ENCODE data around the gene RASA2.
"Not testable (repeated sequence)": the region's sequence is repeated elsewhere in the genome, so short reads cannot be mapped to it uniquely, and the experiment has no call there.

Gene RASA2

DNA sequence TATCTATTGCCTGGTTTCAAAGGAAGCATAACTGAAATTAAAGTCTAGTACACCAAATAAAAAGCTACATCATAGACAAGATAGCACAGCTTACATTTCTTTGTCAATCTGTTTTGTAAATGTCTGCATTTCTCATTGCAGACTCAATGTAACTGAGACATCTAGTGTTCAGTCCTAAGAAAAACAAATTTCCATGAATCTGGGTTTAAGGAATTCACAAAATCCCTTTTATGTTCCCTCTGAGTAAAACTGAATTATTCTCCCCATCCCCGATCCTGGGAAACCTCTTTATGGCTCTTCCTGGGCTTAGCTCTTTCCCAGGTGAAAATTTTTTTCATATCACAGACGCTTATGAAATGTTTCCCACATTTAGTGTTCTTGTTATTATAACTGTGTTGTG lies 21.6 kb upstream of the RASA2 start:
- H3K4me3 Mint-ChIP-seq, result no peak overlapping the region
- H3K27me3 Mint-ChIP-seq, result no peaks in the 10 kb centered on the region
- peaks cover 5% of the 10 kb centered on the region for H3K4me1 Mint-ChIP-seq
- H3K9me3 Mint-ChIP-seq, result peaks cover 5% of the 10 kb centered on the region
- DNase-seq (ENCODE audit: low spot score in 2 of 2) (no peak), ATAC-seq (replicated peaks; ENCODE audit: extremely low read depth, poor library complexity, severe bottlenecking) (no peak)
- no peak overlapping the region for H3K27ac Mint-ChIP-seq (ENCODE audit: low read depth)
- H3K36me3 Mint-ChIP-seq (ENCODE audit: insufficient read depth), result no peaks in the 10 kb centered on the region

DNA sequence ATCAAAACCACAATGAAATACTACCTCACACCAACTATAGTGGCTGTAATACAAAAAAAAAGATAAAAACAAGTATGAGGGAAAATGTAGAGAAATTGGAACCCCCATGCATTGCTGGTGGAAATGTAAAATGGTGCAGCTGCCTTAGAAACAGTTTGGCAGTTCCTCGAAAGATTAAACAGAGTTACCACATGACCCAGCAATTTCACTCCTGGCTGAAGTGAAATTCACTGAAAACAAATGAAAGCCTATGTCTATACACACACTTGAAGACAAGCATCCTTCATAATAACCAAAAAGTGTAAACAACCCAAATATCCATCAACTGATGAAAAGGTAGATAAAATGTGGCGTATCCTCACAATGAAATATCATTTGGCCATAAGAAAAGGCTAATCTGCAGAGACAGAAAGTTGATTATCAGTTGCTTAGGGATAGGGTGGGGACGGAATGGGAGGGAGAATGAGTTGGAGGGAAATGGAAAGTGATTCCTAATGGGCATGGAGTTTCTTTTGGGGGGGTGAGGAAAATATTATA lies 20.1 kb upstream of the RASA2 start:
- DNase-seq (ENCODE audit: low spot score in 2 of 2) (no peak), ATAC-seq (replicated peaks; ENCODE audit: extremely low read depth, poor library complexity, severe bottlenecking) (no peak)
- no peaks in the 10 kb centered on the region for H3K36me3 Mint-ChIP-seq (ENCODE audit: insufficient read depth)
- no peak overlapping the region for H3K27ac Mint-ChIP-seq (ENCODE audit: low read depth)
- no peak overlapping the region for H3K4me3 Mint-ChIP-seq
- H3K9me3 Mint-ChIP-seq, result peaks cover 5% of the 10 kb centered on the region
- no peaks in the 10 kb centered on the region for H3K4me1 Mint-ChIP-seq
- H3K27me3 Mint-ChIP-seq, result no peaks in the 10 kb centered on the region

- no peak for ATAC-seq (replicated peaks; ENCODE audit: extremely low read depth, poor library complexity, severe bottlenecking)
- no peak for DNase-seq (ENCODE audit: low spot score in 2 of 2)
- Mint-ChIP-seq H3K4me3 (no peak overlapping the region), H3K36me3 (ENCODE audit: insufficient read depth) (no peaks in the 10 kb centered on the region), H3K9me3 (no peaks in the 10 kb centered on the region), H3K27me3 (no peaks in the 10 kb centered on the region), H3K27ac (ENCODE audit: low read depth) (no peak overlapping the region), H3K4me1 (peaks cover under 1% of the 10 kb centered on the region)
Measured at GRCh38 chr3:141469720-141470119, 17.1 kb upstream of the RASA2 start.

- Mint-ChIP-seq H3K36me3 (ENCODE audit: insufficient read depth) (no peaks in the 10 kb centered on the region), H3K4me3 (no peak overlapping the region), H3K27ac (ENCODE audit: low read depth) (no peak overlapping the region), H3K27me3 (no peaks in the 10 kb centered on the region), H3K4me1 (peaks cover 14% of the 10 kb centered on the region), H3K9me3 (no peaks in the 10 kb centered on the region)
- DNase-seq (ENCODE audit: low spot score in 2 of 2) (no peak), ATAC-seq (replicated peaks; ENCODE audit: extremely low read depth, poor library complexity, severe bottlenecking) (no peak)
Measured at GRCh38 chr3:141471160-141471559, 15.7 kb upstream of the RASA2 start.

DNA sequence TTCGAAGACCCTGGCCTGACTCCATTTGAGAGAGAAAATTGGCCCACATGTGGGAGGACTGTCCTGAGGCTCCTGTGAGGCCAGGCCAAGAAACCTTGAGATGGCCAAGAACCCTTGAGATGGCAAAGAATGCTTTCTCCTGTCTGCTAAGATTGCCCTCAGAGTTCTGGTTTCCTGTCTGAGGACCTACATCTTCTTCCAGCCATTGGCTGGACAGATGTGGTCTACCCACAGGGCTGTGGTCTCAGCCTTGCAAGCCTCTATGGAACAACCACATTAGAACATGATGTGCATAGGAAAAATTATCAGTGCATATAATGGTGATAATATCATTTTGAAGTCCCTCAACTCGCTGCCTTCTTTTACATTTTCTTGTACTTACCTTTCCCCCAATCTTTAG lies 10.8 kb upstream of the RASA2 start:
- peak overlapping the region; percentile 71 for H3K27ac Mint-ChIP-seq (ENCODE audit: low read depth)
- ATAC-seq (replicated peaks; ENCODE audit: extremely low read depth, poor library complexity, severe bottlenecking), result no peak
- DNase-seq (ENCODE audit: low spot score in 2 of 2), result no peak
- H3K4me3 Mint-ChIP-seq, result no peak overlapping the region
- peaks cover 29% of the 10 kb centered on the region for H3K4me1 Mint-ChIP-seq
- no peaks in the 10 kb centered on the region for H3K9me3 Mint-ChIP-seq
- no peaks in the 10 kb centered on the region for H3K27me3 Mint-ChIP-seq
- H3K36me3 Mint-ChIP-seq (ENCODE audit: insufficient read depth), result no peaks in the 10 kb centered on the region

DNA sequence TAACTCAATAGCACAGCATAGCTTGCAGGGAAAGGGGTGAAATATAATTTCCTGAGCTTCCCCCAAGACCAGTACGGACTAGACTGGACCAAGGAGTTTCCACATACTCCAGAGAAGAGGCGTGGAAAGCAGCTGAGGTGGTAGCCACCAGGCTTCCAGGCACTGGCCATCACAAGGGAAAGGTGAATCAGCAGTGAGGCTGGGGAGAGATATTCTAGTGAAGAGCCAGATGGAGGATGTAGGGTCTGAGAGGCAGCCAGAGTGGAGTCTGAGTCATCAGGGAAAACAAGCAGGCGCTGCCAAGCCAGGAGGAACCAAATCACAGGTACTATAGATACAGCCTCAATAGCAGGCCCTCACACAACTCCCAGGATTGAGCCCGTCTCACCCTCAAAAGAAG lies 9.6 kb upstream of the RASA2 start:
- H3K4me1 Mint-ChIP-seq, result peaks cover 29% of the 10 kb centered on the region
- no peaks in the 10 kb centered on the region for H3K36me3 Mint-ChIP-seq (ENCODE audit: insufficient read depth)
- no peak overlapping the region for H3K4me3 Mint-ChIP-seq
- no peak for ATAC-seq (replicated peaks; ENCODE audit: extremely low read depth, poor library complexity, severe bottlenecking)
- H3K27me3 Mint-ChIP-seq, result no peaks in the 10 kb centered on the region
- H3K27ac Mint-ChIP-seq (ENCODE audit: low read depth), result no peak overlapping the region
- H3K9me3 Mint-ChIP-seq, result no peaks in the 10 kb centered on the region
- DNase-seq (ENCODE audit: low spot score in 2 of 2), result no peak

- Mint-ChIP-seq H3K36me3 (ENCODE audit: insufficient read depth) (no peaks in the 10 kb centered on the region), H3K27ac (ENCODE audit: low read depth) (peak overlapping the region; percentile 54), H3K4me1 (peaks cover 29% of the 10 kb centered on the region), H3K27me3 (no peaks in the 10 kb centered on the region), H3K4me3 (no peak overlapping the region), H3K9me3 (no peaks in the 10 kb centered on the region)
- ATAC-seq (replicated peaks; ENCODE audit: extremely low read depth, poor library complexity, severe bottlenecking) (no peak), DNase-seq (ENCODE audit: low spot score in 2 of 2) (no peak)
Measured at GRCh38 chr3:141478139-141478538, 8.7 kb upstream of the RASA2 start.

DNA sequence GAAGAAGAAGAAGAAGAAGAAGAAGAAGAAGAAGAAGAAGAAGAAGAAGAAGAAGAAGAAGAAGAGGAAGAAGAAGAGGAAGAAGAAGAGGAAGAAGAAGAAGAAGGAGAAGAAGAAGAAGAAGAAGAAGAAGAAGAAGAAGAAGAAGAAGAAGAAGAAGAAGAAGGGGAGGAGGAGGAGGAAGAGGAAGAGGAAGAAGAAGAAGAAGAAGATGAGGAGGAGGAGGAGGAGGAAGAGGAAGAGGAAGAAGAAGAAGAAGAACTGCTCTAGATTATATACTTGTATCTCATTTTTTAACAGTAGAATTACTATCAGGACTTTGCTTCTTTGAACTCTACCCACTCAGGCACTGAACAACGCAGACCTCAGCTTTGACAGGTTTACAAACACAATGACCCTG lies 8.0 kb upstream of the RASA2 start:
- not testable (repeated sequence) for H3K27me3 Mint-ChIP-seq; ATAC-seq (replicated peaks; ENCODE audit: extremely low read depth, poor library complexity, severe bottlenecking); H3K4me3 Mint-ChIP-seq; DNase-seq (ENCODE audit: low spot score in 2 of 2); H3K9me3 Mint-ChIP-seq; H3K36me3 Mint-ChIP-seq (ENCODE audit: insufficient read depth)
- H3K27ac Mint-ChIP-seq (ENCODE audit: low read depth), result peak overlapping the region; percentile 54
- H3K4me1 Mint-ChIP-seq, result peaks cover 29% of the 10 kb centered on the region

GRCh38 chr3:141482245-141482922 lies 4.4 kb upstream of the RASA2 start:
- no peak for ATAC-seq (replicated peaks; ENCODE audit: extremely low read depth, poor library complexity, severe bottlenecking)
- no peak overlapping the region for H3K4me3 Mint-ChIP-seq

DNA sequence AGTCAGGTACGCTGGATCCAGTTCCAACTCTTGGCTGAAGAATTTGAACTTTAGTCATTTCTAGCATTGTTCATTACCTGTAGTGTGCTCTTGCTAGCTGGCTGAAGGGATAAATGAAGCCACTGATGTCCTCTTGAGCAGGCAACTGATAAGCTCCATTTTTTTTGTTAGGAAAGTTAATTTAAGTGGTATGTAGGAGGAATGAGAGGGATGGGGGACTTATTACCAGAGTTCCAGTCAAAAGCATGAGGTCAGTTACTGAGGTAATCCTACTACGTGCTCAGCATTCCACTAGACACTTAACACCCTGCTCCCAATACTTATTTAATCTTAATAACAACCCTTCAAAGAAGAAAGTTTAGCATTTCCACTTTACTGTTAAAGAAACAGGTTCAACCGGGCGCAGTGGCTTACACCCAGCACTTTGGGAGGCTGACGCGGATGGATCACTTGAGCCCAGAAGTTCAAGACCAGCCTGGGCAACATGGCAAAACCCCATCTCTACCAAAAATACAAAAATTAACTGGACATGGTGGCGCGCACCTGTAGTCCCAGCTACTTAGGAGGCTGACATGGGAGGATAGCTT lies 2.0 kb upstream of the RASA2 start:
- H3K27me3 Mint-ChIP-seq, result no peaks in the 10 kb centered on the region
- no peak overlapping the region for H3K4me3 Mint-ChIP-seq
- peaks cover 43% of the 10 kb centered on the region for H3K4me1 Mint-ChIP-seq

More at GRCh38 chr3:141482245-141482922, 4.4 kb upstream of the RASA2 start:
- H3K27ac Mint-ChIP-seq (ENCODE audit: low read depth), result no peak overlapping the region
- peaks cover 32% of the 10 kb centered on the region for H3K4me1 Mint-ChIP-seq
- H3K9me3 Mint-ChIP-seq, result no peaks in the 10 kb centered on the region
- peaks cover 2% of the 10 kb centered on the region for H3K36me3 Mint-ChIP-seq (ENCODE audit: insufficient read depth)
- no peaks in the 10 kb centered on the region for H3K27me3 Mint-ChIP-seq
- DNase-seq (ENCODE audit: low spot score in 2 of 2), result no peak

GRCh38 chr3:141485641-141486495 lies 959 bp upstream of the RASA2 start:
- Mint-ChIP-seq H3K4me3 (peak overlapping the region; percentile 84), H3K4me1 (peaks cover 53% of the 10 kb centered on the region), H3K27me3 (no peaks in the 10 kb centered on the region), H3K27ac (ENCODE audit: low read depth) (peak overlapping the region; percentile 78), H3K36me3 (ENCODE audit: insufficient read depth) (peaks cover 13% of the 10 kb centered on the region), H3K9me3 (no peaks in the 10 kb centered on the region)
- ATAC-seq (replicated peaks; ENCODE audit: extremely low read depth, poor library complexity, severe bottlenecking) (no peak), DNase-seq (ENCODE audit: low spot score in 2 of 2) (no peak)

More for the DNA sequence above, 2.0 kb upstream of the RASA2 start:
- no peaks in the 10 kb centered on the region for H3K9me3 Mint-ChIP-seq
- DNase-seq (ENCODE audit: low spot score in 2 of 2) (no peak), ATAC-seq (replicated peaks; ENCODE audit: extremely low read depth, poor library complexity, severe bottlenecking) (no peak)
- peak overlapping the region; percentile 50 for H3K27ac Mint-ChIP-seq (ENCODE audit: low read depth)
- peaks cover 10% of the 10 kb centered on the region for H3K36me3 Mint-ChIP-seq (ENCODE audit: insufficient read depth)

DNA sequence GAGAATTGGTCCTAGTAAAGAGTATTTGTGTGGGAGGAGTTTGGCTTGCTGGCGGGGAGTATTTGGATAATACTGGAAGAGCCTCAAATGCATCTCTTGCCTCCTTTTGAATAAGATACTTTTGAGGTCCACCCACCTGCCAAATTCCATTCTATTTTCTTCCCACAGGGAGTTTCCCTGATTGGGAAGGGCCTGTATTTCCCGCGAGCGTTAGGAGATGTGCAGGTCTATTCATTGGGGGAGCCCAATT lies 406 bp upstream of the RASA2 start:
- Mint-ChIP-seq H3K4me1 (peaks cover 58% of the 10 kb centered on the region), H3K4me3 (peak overlapping the region; percentile 84)

More for the DNA sequence above, 406 bp upstream of the RASA2 start:
- H3K27ac Mint-ChIP-seq (ENCODE audit: low read depth), result peak overlapping the region; percentile 78
- no peaks in the 10 kb centered on the region for H3K27me3 Mint-ChIP-seq
- H3K36me3 Mint-ChIP-seq (ENCODE audit: insufficient read depth), result peaks cover 13% of the 10 kb centered on the region
- ATAC-seq (replicated peaks; ENCODE audit: extremely low read depth, poor library complexity, severe bottlenecking), result no peak
- no peak for DNase-seq (ENCODE audit: low spot score in 2 of 2)
- H3K9me3 Mint-ChIP-seq, result no peaks in the 10 kb centered on the region

Data from central memory CD8-positive, alpha-beta T cell (primary cell).